Putamen (tissue), 1 donor: Measurements from ENCODE around the gene MKX.

Source experiments
- DNase-seq: peaks from one replicate; pipeline ENCODE4 v3.0.0-alpha.2; 2016; ENCODE audit warnings: low spot score

MKX gene

GRCh38 chr10:27646604-27647175 is 98.9 kb downstream of the MKX start:
- DNase-seq, result no peak

- no peak for DNase-seq
These were observed 99.4 kb downstream of the MKX start for GRCh38 chr10:27646194-27646593.

- no peak for DNase-seq
These were observed 101.2 kb downstream of the MKX start for GRCh38 chr10:27644307-27644939.

GRCh38 chr10:27643301-27643700 is 102.3 kb downstream of the MKX start:
- DNase-seq, result no peak

- DNase-seq, result no peak
These were observed 103.5 kb downstream of the MKX start for GRCh38 chr10:27642023-27642589.

- DNase-seq, result no peak
These were observed 107.4 kb downstream of the MKX start for GRCh38 chr10:27638071-27638750.

- DNase-seq, result no peak
These were observed 108.0 kb downstream of the MKX start for GRCh38 chr10:27637601-27638000.

GRCh38 chr10:27636816-27637215 is 108.8 kb downstream of the MKX start:
- no peak for DNase-seq

- DNase-seq, result no peak
These were observed 109.8 kb downstream of the MKX start for GRCh38 chr10:27635699-27636270.

- DNase-seq, result no peak
These were observed 110.3 kb downstream of the MKX start for GRCh38 chr10:27635290-27635689.

- DNase-seq, result no peak
These were observed 117.0 kb downstream of the MKX start for GRCh38 chr10:27628621-27629020.

GRCh38 chr10:27626890-27627289 is 118.7 kb downstream of the MKX start:
- no peak for DNase-seq

- DNase-seq, result no peak
These were observed 120.0 kb downstream of the MKX start for GRCh38 chr10:27625452-27626211.

- no peak for DNase-seq
These were observed 120.7 kb downstream of the MKX start for GRCh38 chr10:27624941-27625340.
